ENCODE results near the gene PRM2.

The PRM2 gene

GRCh38 chr16:11265124-11265523 lies 11.2 kb downstream of the PRM2 start:
- no peak for TF ChIP-seq CTCF (IDR thresholded peaks at IDR 0.05; ENCODE audit: low read depth, low read length, missing control alignments)
- H3K4me3 ChIP-seq (ENCODE audit: low read depth, low read length) = no peak overlapping the region
- DNase-seq (ENCODE audit: low read depth) = no peak

GRCh38 chr16:11264155-11264832 lies 12.0 kb downstream of the PRM2 start:
- H3K4me3 ChIP-seq (ENCODE audit: low read depth, low read length) = no peak overlapping the region
- no peak for TF ChIP-seq CTCF (IDR thresholded peaks at IDR 0.05; ENCODE audit: low read depth, low read length, missing control alignments)
- no peak for DNase-seq (ENCODE audit: low read depth)

- no peak for DNase-seq (ENCODE audit: low read depth)
- TF ChIP-seq CTCF (IDR thresholded peaks at IDR 0.05; ENCODE audit: low read depth, low read length, missing control alignments) = no peak
- H3K4me3 ChIP-seq (ENCODE audit: low read depth, low read length) = no peak overlapping the region
These were observed 12.5 kb downstream of the PRM2 start for GRCh38 chr16:11263737-11264136.

- TF ChIP-seq CTCF (IDR thresholded peaks at IDR 0.05; ENCODE audit: low read depth, low read length, missing control alignments) = no peak
- DNase-seq (ENCODE audit: low read depth) = no peak
- H3K4me3 ChIP-seq (ENCODE audit: low read depth, low read length) = no peak overlapping the region
These were observed 13.4 kb downstream of the PRM2 start for GRCh38 chr16:11262915-11263314.

GRCh38 chr16:11260596-11260966 lies 15.7 kb downstream of the PRM2 start:
- no peak overlapping the region for H3K4me3 ChIP-seq (ENCODE audit: low read depth, low read length)
- no peak for DNase-seq (ENCODE audit: low read depth)
- no peak for TF ChIP-seq CTCF (IDR thresholded peaks at IDR 0.05; ENCODE audit: low read depth, low read length, missing control alignments)

- TF ChIP-seq CTCF (IDR thresholded peaks at IDR 0.05; ENCODE audit: low read depth, low read length, missing control alignments) = no peak
- H3K4me3 ChIP-seq (ENCODE audit: low read depth, low read length) = no peak overlapping the region
- no peak for DNase-seq (ENCODE audit: low read depth)
These were observed 16.4 kb downstream of the PRM2 start for GRCh38 chr16:11259655-11260595.
